Body of pancreas (tissue), 4 donors: ENCODE measurements around the gene GRB10.

Experiments
- CTCF ChIP-seq, 7 experiments: fragments of 450-650 bp in 4 of 7; fragments of 200-600 bp in 3 of 7; sonication (generic) in 3 of 7; IDR thresholded peaks; one replicate each; pipeline ENCODE4 v1.5.1; 2016 to 2019; ENCODE audit warnings: antibody characterized with exemption in 7 of 7
- POLR2A ChIP-seq, 3 donors: fragments of 450-650 bp; IDR thresholded peaks; one replicate each; pipeline ENCODE4 v1.6.1; 2016; ENCODE audit warnings: antibody characterized with exemption in 3 of 3, mild to moderate bottlenecking in 2 of 3

GRCh38 chr7:50660830-50661175, 121.9 kb downstream of the GRB10 start:
- no peak for TF ChIP-seq POLR2A (IDR thresholded peaks at IDR 0.05)
- no peak for TF ChIP-seq CTCF (IDR thresholded peaks at IDR 0.05)
